Left forelimb (tissue), 1 donor: ENCODE results near the gene BUD13.

Experiments used
- DNase-seq: peaks from one replicate; pipeline ENCODE4 v3.0.0-alpha.2; 2018; ENCODE audit warnings: low spot score

The BUD13 gene

GRCh38 chr11:116792869-116793771 is 20.3 kb upstream of the BUD13 start:
- DNase-seq: no peak

DNA sequence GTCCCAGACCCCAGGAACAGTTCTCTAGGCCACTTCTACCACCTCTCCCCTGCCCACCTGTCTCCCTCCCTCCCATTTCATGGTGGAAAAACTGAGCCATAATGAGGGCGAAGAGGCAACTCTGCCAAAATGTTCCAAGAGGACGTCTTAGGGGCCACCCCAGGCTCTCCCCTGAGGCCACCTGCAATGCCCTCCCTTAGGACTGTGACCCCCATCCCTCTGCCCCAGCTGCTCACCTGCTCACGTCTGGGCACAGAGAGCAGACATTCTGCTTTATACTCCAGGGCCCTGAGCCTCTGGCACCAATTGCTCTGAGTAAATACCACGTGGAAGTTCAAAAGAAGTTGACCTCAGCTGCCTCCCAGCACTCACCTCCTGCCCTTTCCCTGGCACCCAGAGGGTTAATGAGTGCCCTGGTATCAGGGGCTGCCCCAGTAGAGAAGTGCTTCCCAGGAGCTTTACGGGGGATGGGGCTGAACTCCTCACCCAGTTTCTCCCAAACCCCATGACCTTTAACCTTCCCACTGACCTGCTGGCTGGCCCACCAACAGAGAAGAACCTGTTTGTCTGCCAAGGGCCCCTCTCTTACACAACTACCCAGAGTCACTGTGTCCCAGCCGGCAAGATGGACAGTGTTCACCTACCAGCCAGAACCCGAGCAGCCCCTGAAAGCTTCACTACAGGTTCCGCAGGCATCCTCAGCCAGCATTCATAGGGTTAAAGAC is 19.5 kb upstream of the BUD13 start:
- no peak for DNase-seq

DNA sequence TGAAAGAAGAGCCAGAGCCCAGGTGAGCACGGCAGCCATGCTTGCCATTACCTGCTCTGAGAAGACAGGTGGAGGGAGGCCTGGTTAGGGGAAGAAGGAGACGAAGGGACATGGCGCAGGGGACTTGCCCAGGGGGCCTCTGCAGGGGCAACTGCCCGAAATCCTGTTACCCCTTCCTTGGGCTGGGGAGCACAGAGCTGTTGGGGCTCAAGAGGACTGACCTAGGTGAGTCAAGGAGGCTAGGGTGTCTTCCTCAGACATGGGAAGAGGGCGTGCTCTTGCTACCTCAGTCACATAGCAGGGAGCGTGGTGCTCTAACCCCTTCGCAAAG is 19.0 kb upstream of the BUD13 start, which contains the start of gene APOA5:
Gene APOA5 (minus strand): TSS at position 67 of the 331 bp plus-strand sequence. CDS start 19 bp downstream, at position 48.
- DNase-seq: no peak

GRCh38 chr11:116791002-116791812 is 18.4 kb upstream of the BUD13 start:
- peak; percentile 82 for DNase-seq

DNA sequence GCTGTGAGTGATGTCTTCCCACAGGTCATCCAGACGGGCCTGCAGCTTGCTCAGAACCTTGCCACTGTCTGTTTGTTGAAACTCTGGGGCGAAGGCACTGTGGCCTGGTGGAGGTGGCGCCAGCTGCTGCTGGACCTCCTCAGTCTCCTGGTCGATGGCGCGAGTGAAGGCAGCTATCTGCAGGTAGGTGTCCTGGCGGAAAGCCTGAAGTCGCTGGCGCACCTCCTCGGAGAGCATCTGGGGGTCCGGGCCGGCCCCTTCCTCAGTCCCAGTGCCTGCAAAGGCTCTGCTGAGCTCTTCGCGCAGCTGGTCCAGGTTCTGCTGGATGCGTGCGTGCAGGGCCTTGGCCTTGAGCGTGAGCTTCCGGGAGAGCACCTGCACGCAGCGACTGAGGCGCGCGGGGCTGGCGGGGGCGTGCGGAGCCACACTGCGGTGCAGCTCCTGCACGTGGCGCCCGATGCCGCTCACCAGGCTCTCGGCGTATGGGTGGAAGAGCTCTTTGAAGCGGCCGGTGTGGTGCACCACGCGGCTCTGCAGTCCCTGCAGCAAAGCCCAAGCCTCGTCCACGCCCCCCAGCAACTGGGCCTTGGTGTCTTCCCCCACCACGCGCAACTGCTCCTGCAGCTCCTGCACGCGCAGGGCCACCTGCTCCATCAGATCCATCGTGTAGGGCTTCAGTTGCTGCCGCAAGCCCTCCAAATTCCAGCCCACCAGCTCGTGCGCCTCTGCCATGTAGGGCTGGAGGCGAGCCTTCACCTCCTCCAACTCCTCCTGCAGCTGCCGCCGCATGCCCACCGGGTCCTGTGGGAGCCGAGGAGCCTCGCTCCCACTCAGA is 17.6 kb upstream of the BUD13 start:
- DNase-seq: no peak

GRCh38 chr11:116788975-116789374 is 16.2 kb upstream of the BUD13 start:
- DNase-seq: no peak

DNA sequence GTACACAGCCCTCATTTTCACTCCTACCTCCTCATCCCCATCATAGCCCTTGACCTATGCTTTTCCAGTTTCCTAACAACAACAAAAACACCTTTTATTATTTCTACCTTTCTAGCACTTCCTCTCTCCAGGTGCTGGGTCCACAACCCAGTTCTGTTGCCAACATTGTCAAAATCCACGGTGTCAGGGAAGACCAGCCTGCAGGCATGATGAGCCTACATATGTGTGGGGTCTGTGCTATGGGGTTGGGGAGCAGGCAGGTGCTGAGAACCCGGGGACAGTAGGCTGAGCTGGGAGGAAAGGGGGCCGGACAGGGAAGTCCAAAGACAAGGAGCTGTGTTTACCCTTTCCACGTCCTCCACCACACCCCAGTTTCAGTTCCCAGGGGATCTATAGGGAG is 15.7 kb upstream of the BUD13 start:
- DNase-seq: no peak

- peak; percentile 92 for DNase-seq
Observed at GRCh38 chr11:116787786-116788486, 15.1 kb upstream of the BUD13 start, which contains the start of gene ZPR1. Gene ZPR1 (minus strand): TSS chr11:116788023. CDS start chr11:116787990, 33 bp downstream.

- DNase-seq: no peak
Observed at GRCh38 chr11:116787436-116787785, 14.6 kb upstream of the BUD13 start.

GRCh38 chr11:116786966-116787365 is 14.2 kb upstream of the BUD13 start:
- DNase-seq: no peak

DNA sequence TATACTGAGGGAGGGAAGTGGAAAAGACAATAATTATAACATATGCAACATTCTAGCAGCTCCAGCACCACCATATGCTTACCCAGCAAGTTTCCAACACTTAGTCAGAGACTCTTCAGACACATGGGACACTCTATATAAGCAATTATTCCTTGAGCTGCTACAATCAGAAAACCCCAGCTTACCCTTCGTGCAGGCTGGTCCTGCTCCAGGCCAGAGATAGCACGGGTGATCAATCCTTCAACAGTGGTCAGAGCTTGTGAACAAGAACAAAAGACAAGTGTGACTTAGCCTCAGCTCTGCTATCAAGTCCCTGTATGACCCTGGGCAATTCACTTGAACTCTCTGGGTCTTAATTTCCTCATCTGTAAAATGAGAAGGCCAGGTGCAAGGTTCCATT is 13.5 kb upstream of the BUD13 start:
- no peak for DNase-seq

- no peak for DNase-seq
Observed at GRCh38 chr11:116782728-116783127, 9.9 kb upstream of the BUD13 start.

GRCh38 chr11:116778556-116778955 is 5.8 kb upstream of the BUD13 start:
- DNase-seq: no peak

DNA sequence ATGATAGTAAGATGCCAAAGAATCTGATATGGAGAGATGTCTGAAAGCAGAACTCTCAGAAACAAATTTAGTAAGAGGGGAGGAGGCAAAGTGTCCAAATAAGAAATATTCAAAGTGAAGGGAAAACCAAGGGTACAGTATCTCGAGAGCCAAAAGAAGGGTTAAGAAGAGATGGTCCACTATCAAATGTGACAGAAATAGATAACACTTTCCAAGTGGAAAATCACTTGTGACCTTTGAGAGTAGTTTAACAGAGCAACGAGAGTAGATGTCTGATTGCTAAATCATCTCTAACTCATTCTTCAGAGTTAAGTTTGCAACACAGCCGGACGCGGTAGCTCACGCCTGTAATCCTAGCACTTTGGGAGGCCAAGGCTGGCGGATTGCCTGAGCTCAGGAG is 4.3 kb upstream of the BUD13 start:
- DNase-seq: no peak

- DNase-seq: no peak
Observed at GRCh38 chr11:116776522-116776984, 3.8 kb upstream of the BUD13 start.

DNA sequence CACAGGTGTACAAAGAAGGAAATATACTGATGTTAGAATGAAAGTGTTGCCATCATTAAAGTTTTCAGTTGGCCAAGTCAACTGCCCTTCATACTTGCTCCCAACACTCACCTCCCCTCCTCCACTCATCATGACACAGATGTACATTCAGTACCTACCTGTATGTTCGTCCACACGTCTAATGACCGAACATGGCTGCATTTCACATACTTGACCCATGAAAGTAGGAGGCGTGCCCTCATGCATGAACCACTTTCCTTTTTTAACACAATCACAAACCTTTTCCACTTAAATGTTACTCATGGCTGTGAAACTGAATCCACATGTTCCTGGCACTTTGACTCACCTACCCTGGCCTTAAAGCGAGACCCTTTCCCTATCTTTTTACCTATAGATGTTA is 3.2 kb upstream of the BUD13 start:
- no peak for DNase-seq

GRCh38 chr11:116774661-116775060 is 1.9 kb upstream of the BUD13 start:
- no peak for DNase-seq

- no peak for DNase-seq
Observed at GRCh38 chr11:116773203-116774097, 663 bp upstream of the BUD13 start.

DNA sequence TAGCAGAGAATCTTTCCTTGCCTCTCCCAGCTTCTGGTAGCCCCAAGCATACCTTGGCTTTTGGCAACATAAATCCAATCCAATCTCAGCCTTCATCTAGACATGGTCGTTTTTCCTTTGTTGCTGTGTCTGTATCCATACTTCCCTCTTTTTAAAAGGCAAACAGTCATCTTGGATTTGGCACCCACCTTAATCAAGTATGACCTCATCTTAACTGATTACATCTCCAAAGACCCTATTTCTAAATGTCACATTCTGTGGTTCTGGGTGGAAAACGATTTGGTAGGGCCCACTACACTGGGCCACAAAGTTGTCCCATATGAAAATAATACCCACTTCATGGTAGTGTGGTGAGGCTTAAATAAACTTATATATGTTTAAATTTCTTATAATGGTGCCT is 852 bp downstream of the BUD13 start:
- no peak for DNase-seq

DNA sequence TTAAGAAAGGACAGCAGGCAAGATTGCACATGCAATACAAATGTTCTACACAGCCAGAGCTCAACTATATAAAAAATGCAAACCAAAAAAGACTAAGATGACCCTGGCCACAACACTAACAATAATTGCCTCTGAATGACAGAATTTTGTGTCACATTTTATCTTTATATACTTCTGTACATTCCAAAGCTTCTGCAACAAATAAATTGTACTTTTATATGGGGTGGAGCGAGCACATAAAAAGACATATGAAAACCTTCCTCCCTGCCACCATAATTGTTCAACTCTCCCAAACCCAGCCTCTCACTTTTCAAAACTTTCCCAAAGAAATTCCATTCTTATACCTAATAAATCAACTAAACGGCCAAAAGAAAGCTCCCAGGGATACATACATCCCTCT is 10.7 kb downstream of the BUD13 start:
- DNase-seq: no peak
